Measurements from ENCODE around the gene SPINK7.
"Not testable (repeated sequence)": the region's sequence is repeated elsewhere in the genome, so short reads cannot be mapped to it uniquely, and the experiment has no call there.

The SPINK7 gene

DNA sequence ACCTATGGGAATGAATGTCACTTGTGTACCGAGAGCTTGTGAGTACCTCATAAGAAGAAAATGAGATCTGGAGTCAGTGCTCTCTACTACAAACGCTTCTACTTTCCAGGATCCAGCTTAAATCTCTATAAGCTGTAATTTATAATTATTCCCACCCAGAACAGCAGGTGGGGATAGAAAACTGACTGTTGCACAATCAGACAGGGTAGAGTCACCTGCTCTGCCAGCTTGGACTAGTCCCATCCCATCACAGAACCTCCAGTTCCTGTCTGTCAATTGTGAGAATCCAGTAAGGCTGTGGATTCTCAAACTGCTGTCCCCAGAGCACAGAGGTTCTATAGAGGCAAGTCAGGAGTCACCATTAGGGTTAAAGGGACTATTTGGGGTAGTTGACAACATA, 2.0 kb downstream of the SPINK7 start:
- TF ChIP-seq TRIM28 (IDR thresholded peaks at IDR 0.05; ENCODE audit: borderline replicate concordance, low read length) (no peak), ZNF404 (tag by site-specific recombination; IDR thresholded peaks at IDR 0.05) (no peak), ZNF747 (tag by site-specific recombination; IDR thresholded peaks at IDR 0.05) (no peak)
- H3K36me3 ChIP-seq (ENCODE audit: control insufficient read depth in 2 of 2, insufficient read depth in 1 of 2, low read length in 2 of 2), result no peaks in the 10 kb centered on the region
- H3K4me3 ChIP-seq (ENCODE audit: low read depth, low read length), result no peak overlapping the region
- no peaks in the 10 kb centered on the region for H3K9me3 ChIP-seq (ENCODE audit: control insufficient read depth, insufficient read depth, low read depth, low read length)
- no peaks in the 10 kb centered on the region for H3K4me1 ChIP-seq (ENCODE audit: control insufficient read depth, insufficient read depth, low read length)
- H3K27ac ChIP-seq (ENCODE audit: extremely low read depth, low read depth, low read length), result no peak overlapping the region
- ChIA-PET CTCF (interaction anchor here (0.6 to 5.1 kb wide), 5 partner anchors 17 to 417 kb away, joined by 3 to 24 read pairs (median 3); no protein-coding TSS in a partner anchor), POLR2A (no interaction called here)

- ChIA-PET POLR2A (no interaction called here), CTCF (interaction anchor here (0.6 to 5.1 kb wide), 4 partner anchors 59 to 139 kb away, joined by 3 to 24 read pairs (median 3); no protein-coding TSS in a partner anchor)
Measured at GRCh38 chr5:148314731-148315130, 2.5 kb downstream of the SPINK7 start.

GRCh38 chr5:148320011-148320963, 8.1 kb downstream of the SPINK7 start:
- Histone ChIP-seq H3K4me3 (ENCODE audit: low read depth, low read length) (peak overlapping the region; percentile 46), H3K27ac (ENCODE audit: extremely low read depth, low read depth, low read length) (peak overlapping the region; percentile 58; the same call in 1 of the 2 replicates)
- TF ChIP-seq GLIS1 (tag by site-specific recombination; IDR thresholded peaks at IDR 0.05) (peak; percentile 90), GLIS2 (tag by site-specific recombination; IDR thresholded peaks at IDR 0.05) (peak; percentile 80), ZBTB48 (tag by site-specific recombination; IDR thresholded peaks at IDR 0.05) (0 out of 2 replicates have a peak, but pooled peaks have one; percentile 40), FEZF1 (tag by site-specific recombination; IDR thresholded peaks at IDR 0.05) (peak; percentile 46; the same call in 1 of the 2 replicates)
- H3K9me3 ChIP-seq (ENCODE audit: control insufficient read depth, insufficient read depth, low read depth, low read length); POLR2A ChIA-PET; H3K4me1 ChIP-seq (ENCODE audit: control insufficient read depth, insufficient read depth, low read length); CTCF ChIA-PET; H3K36me3 ChIP-seq (ENCODE audit: control insufficient read depth in 2 of 2, insufficient read depth in 1 of 2, low read length in 2 of 2): not testable (repeated sequence)

More at GRCh38 chr5:148314731-148315130, 2.5 kb downstream of the SPINK7 start:
- no peak for TF ChIP-seq ZNF146 (tag by site-specific recombination; IDR thresholded peaks at IDR 0.05)
- TF ChIP-seq ZNF747 (tag by site-specific recombination; IDR thresholded peaks at IDR 0.05), result no peak
- no peak for TF ChIP-seq ZNF600 (tag by site-specific recombination; IDR thresholded peaks at IDR 0.05)
- no peak for TF ChIP-seq ZNF274 (IDR thresholded peaks at IDR 0.05; ENCODE audit: low read length)
- TF ChIP-seq ZNF274 (tag by site-specific recombination; IDR thresholded peaks at IDR 0.05; ENCODE audit: borderline replicate concordance), result no peak
- TF ChIP-seq ZBTB7A (tag by site-specific recombination; IDR thresholded peaks at IDR 0.05; ENCODE audit: low read depth), result no peak
- TF ChIP-seq ZNF169 (tag by site-specific recombination; IDR thresholded peaks at IDR 0.05), result no peak
- TF ChIP-seq ZNF221 (tag by site-specific recombination; IDR thresholded peaks at IDR 0.05; ENCODE audit: borderline replicate concordance), result no peak
- TF ChIP-seq, protein P1, sequence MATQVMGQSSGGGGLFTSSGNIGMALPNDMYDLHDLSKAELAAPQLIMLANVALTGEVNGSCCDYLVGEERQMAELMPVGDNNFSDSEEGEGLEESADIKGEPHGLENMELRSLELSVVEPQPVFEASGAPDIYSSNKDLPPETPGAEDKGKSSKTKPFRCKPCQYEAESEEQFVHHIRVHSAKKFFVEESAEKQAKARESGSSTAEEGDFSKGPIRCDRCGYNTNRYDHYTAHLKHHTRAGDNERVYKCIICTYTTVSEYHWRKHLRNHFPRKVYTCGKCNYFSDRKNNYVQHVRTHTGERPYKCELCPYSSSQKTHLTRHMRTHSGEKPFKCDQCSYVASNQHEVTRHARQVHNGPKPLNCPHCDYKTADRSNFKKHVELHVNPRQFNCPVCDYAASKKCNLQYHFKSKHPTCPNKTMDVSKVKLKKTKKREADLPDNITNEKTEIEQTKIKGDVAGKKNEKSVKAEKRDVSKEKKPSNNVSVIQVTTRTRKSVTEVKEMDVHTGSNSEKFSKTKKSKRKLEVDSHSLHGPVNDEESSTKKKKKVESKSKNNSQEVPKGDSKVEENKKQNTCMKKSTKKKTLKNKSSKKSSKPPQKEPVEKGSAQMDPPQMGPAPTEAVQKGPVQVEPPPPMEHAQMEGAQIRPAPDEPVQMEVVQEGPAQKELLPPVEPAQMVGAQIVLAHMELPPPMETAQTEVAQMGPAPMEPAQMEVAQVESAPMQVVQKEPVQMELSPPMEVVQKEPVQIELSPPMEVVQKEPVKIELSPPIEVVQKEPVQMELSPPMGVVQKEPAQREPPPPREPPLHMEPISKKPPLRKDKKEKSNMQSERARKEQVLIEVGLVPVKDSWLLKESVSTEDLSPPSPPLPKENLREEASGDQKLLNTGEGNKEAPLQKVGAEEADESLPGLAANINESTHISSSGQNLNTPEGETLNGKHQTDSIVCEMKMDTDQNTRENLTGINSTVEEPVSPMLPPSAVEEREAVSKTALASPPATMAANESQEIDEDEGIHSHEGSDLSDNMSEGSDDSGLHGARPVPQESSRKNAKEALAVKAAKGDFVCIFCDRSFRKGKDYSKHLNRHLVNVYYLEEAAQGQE (tag by site-specific recombination; IDR thresholded peaks at IDR 0.05), result no peak
- Histone ChIP-seq H3K9me3 (ENCODE audit: control insufficient read depth, insufficient read depth, low read depth, low read length) (no peaks in the 10 kb centered on the region), H3K27ac (ENCODE audit: extremely low read depth, low read depth, low read length) (no peak overlapping the region), H3K36me3 (ENCODE audit: control insufficient read depth in 2 of 2, insufficient read depth in 1 of 2, low read length in 2 of 2) (no peaks in the 10 kb centered on the region), H3K4me3 (ENCODE audit: low read depth, low read length) (no peak overlapping the region), H3K4me1 (ENCODE audit: control insufficient read depth, insufficient read depth, low read length) (no peaks in the 10 kb centered on the region)
